ENCODE results near the gene FAM13A.

The FAM13A gene

DNA sequence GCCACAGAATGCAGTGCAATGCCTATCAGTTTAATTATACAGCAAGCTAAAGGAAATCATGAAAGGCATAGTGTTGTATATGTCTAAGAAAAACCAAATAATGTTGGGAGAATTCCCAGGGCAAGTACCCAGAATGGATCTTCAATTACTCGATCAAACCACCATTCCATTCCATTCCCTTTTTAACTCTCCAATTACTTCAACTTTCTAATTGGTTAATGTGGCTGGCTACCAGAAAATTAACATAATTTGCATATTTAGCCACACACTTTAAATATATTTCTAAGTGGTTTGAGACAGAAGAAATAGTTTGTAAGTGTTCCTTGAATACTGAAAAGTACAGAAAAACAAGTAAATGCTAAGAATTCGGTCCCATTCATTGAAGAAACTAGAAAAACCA is 247.9 kb downstream of the FAM13A start:
- DNase-seq (ENCODE audit: extremely low spot score): no peak
- POLR2A ChIA-PET: no interaction called here
- CTCF ChIA-PET: interaction anchor here (1.1 kb wide), 1 partner anchor 9 kb away, joined by 3 read pairs; no protein-coding TSS in a partner anchor
- TF ChIP-seq, protein P1, sequence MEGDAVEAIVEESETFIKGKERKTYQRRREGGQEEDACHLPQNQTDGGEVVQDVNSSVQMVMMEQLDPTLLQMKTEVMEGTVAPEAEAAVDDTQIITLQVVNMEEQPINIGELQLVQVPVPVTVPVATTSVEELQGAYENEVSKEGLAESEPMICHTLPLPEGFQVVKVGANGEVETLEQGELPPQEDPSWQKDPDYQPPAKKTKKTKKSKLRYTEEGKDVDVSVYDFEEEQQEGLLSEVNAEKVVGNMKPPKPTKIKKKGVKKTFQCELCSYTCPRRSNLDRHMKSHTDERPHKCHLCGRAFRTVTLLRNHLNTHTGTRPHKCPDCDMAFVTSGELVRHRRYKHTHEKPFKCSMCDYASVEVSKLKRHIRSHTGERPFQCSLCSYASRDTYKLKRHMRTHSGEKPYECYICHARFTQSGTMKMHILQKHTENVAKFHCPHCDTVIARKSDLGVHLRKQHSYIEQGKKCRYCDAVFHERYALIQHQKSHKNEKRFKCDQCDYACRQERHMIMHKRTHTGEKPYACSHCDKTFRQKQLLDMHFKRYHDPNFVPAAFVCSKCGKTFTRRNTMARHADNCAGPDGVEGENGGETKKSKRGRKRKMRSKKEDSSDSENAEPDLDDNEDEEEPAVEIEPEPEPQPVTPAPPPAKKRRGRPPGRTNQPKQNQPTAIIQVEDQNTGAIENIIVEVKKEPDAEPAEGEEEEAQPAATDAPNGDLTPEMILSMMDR (IDR thresholded peaks at IDR 0.05; ENCODE audit: control extremely low read depth, extremely low read depth, low read depth, missing control alignments): no peak

DNA sequence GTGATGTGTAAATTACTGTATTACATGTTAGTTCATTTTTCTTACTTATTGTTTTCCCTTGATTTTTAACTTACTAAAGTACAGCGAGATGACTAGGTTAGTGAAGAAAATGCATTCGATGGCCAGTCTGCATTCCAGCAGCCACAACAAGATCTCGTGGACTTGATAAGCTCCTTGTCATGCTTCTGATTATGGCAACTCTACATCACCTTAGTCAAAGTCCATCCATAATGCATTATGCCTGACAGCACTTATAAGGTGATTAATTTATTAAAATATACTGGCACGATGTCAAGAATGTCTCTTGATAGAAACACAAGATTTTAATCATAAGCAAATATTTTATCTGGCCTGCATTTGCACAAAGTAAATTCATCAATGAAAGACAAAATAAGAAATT is 249.5 kb downstream of the FAM13A start:
- ChIA-PET CTCF (interaction anchor here (1.1 to 2.1 kb wide), 2 partner anchors 11 to 13 kb away, joined by 3 to 6 read pairs; no protein-coding TSS in a partner anchor), POLR2A (no interaction called here)
- no peak for DNase-seq (ENCODE audit: extremely low spot score)
- TF ChIP-seq, protein P1 (IDR thresholded peaks at IDR 0.05; ENCODE audit: control extremely low read depth, extremely low read depth, low read depth, missing control alignments): no peak

DNA sequence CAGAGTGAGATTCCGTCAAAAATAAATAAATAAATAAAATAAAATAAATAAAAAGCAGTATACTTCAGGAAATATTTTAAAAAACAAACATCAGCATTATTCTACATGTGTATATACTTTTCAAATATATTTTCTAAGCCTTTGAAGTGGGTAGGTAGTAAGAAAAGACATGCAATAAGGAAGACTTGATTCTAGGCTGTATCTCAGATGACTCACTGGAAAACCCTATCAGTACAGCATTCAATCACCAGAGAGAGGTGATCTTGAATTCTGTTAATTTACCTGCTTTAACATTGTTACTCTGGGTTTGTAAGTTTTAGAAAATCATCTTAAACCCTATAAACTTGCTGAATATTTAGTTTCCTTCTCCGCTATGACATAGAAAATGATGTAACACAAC is 252.8 kb downstream of the FAM13A start:
- DNase-seq (ENCODE audit: extremely low spot score): no peak
- POLR2A ChIA-PET: no interaction called here
- TF ChIP-seq, protein P1 (IDR thresholded peaks at IDR 0.05; ENCODE audit: control extremely low read depth, extremely low read depth, low read depth, missing control alignments): no peak
- CTCF ChIA-PET: no interaction called here

DNA sequence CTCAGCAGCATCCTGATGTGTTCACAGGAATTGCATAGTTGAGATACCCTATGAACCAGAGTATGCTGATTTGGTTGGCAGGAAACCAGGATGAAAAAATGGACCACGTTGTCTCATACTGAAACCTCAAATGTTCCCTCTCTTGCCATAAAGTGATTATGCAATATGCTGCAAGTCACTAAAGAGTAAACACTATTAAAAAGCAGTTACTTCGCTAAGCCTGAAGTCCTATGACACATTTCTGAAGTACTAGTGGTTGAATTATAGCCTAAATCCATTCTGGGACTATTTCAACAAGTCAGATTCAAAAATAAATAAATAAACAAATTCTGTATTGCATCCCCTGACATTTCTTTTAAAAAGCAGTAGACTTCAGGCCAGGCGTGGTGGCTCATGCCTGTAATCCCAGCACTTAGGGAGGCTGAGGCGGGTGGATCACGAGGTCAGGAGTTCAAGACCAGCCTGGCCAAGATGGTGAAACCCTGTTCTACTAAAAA is 253.3 kb downstream of the FAM13A start:
- peak; percentile 7 for DNase-seq (ENCODE audit: extremely low spot score)
- ChIA-PET POLR2A (no interaction called here), CTCF (no interaction called here)
- TF ChIP-seq, protein P1 (IDR thresholded peaks at IDR 0.05; ENCODE audit: control extremely low read depth, extremely low read depth, low read depth, missing control alignments): no peak

DNA sequence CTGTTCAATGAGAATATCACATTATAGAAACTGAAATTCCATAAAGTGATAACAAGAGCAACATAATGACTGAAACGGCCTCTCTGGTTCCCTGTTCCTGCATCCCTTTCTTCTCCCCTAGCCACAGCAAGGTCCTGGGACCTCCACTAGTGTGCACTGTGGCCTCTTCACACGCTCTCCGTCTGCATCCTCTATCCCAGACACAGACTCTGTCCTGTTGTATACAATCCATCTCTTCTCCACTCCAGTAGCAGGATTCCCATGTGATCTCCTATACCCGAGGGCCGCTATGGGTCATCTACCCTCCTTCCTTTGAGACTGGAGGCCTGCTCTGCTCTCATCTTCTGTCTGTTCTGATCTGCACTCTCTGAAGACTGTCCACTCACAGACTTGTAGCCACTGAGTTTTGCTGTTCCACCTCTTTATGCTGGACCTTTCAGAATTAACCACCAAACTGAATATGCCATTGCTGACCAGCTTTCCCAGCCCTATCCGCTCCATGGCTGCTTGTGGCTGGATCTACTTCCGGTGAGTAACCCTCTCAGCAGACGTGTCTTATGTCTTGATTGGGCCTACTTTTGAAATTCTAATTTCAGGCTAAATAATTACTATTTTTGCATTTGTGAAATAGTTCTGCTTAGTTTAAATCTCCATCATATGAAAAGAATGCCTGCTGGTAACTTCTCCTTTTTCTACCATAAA is 254.2 kb downstream of the FAM13A start:
- POLR2A ChIA-PET: no interaction called here
- CTCF ChIA-PET: interaction anchor here (0.7 kb wide), 1 partner anchor 9 kb away, joined by 4 read pairs; no protein-coding TSS in a partner anchor
- TF ChIP-seq, protein P1 (IDR thresholded peaks at IDR 0.05; ENCODE audit: control extremely low read depth, extremely low read depth, low read depth, missing control alignments): no peak
- DNase-seq (ENCODE audit: extremely low spot score): no peak

DNA sequence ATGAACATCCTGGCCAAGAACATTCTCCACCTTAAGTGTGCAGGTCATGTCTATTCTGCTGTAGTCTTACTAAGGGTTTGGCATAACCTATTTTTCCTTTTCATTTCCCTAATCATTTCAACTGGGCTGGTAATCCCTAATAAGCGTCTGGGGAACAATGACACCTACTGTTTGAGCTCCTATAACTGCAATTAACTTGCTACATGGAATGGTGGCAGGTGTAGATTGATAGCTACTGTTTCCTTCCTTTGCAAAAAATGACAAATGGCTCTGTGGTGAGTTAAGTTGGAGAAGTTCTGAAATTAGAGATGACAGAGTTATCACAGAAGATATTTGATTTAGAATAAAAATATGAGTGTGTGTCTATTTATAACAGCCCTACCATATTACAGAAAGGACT is 254.8 kb downstream of the FAM13A start:
- CTCF ChIA-PET: interaction anchor here (0.7 kb wide), 1 partner anchor 10 kb away, joined by 4 read pairs; no protein-coding TSS in a partner anchor

More for the DNA sequence above, 254.8 kb downstream of the FAM13A start:
- POLR2A ChIA-PET: no interaction called here
- TF ChIP-seq, protein P1 (IDR thresholded peaks at IDR 0.05; ENCODE audit: control extremely low read depth, extremely low read depth, low read depth, missing control alignments): no peak
- DNase-seq (ENCODE audit: extremely low spot score): no peak

Data from GM10248 (cell line).